Stimulated activated CD4-positive, alpha-beta T cell treated with anti-CD3 and anti-CD28 coated beads, Interleukin-12 subunit alpha, Interleukin-12 subunit beta, amount 100 ng/mL, for 48 hours (primary cell): ENCODE data around the gene ADAMTS17.

Source experiments
- DNase-seq, 3 donors: peaks; one replicate each; pipeline ENCODE4 v3.0.0-alpha.2; 2020; ENCODE audit warnings: low read depth in 2 of 3, low spot score in 1 of 3

Gene ADAMTS17

DNA sequence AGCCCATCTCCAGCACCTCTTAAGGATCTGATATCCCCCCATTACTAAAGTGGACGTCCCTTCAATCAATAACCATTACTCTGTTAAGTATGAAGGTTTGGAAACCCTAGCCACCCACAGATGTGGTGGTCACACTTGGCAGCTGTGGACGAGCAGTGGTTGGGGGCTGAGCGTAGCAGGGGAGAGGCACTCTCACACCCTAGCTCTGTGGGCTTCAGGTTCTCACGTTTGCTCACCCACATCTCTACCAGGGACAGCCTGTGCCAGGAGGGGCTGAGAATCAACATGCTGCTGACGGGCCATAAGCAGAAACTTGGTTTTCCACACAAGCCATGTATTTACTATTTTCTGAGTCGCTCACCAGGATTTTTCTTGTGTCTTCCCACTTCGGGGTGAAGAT lies 287.2 kb downstream of the ADAMTS17 start:
- DNase-seq: no peak

DNA sequence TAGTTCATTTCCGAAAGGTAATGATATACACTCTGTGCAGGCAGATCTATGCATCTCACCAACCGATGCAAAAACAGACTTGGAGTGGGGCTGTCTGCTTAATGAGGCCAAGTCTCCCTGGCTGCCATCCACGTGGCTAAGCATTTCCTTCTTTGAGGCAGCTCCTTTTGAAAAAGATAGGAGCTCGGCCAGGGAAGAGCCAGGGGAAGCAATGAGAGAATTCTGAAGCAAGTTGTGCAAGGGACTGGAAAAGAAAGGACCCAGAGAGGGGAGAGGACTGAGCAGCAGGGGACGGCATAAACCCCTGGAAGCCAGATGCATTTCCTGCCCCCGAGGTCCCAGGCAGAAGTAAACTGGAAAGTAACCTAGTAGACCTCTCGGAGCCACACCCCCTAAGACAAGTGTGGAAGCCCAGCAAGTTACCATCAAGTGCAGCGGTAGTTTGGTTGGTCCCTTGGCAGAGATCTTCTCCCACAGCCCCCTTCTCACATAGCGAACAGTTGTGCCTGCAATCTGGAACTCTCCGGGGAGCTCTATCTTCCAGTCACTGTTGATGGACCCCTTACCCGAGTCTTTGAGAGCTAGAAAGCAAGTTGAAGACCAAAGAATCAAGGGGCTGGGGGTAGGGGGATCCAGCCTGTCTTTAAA lies 288.2 kb downstream of the ADAMTS17 start:
- no peak for DNase-seq

DNA sequence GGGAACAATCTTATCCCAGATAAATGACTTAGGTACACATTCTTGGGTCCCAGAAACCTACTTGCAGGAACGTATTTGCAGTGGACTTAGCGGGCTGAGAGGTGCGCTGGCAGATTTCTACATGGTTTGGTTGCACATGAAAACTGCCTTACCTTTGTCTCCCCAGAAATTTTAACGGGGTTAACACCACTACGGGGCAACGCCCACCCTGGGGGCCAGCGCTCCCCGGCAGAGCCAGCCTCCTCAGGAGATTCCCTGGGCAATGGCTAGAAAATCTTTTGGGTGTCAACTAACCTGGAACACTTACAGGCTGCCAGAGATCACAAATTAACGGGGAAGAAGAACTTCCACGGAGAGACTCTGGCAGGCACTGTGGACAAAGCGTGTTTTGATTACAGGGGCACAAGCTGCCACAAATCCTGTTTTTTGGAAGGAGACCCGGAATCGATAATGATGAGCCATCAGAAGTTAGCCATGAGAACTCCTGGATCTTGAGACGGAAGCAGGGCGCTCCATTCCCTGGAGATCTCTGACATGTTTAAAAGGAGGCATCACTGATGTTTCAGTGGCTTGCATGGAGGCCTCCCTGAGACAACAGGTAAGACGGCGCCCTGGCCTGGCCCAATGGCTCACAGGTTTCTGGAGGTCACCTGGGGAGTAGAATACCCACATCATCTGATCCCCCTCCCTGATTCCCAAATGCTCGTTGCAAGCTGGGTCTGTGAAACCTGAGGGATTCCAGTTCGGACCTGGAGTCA lies 288.9 kb downstream of the ADAMTS17 start:
- no peak for DNase-seq

DNA sequence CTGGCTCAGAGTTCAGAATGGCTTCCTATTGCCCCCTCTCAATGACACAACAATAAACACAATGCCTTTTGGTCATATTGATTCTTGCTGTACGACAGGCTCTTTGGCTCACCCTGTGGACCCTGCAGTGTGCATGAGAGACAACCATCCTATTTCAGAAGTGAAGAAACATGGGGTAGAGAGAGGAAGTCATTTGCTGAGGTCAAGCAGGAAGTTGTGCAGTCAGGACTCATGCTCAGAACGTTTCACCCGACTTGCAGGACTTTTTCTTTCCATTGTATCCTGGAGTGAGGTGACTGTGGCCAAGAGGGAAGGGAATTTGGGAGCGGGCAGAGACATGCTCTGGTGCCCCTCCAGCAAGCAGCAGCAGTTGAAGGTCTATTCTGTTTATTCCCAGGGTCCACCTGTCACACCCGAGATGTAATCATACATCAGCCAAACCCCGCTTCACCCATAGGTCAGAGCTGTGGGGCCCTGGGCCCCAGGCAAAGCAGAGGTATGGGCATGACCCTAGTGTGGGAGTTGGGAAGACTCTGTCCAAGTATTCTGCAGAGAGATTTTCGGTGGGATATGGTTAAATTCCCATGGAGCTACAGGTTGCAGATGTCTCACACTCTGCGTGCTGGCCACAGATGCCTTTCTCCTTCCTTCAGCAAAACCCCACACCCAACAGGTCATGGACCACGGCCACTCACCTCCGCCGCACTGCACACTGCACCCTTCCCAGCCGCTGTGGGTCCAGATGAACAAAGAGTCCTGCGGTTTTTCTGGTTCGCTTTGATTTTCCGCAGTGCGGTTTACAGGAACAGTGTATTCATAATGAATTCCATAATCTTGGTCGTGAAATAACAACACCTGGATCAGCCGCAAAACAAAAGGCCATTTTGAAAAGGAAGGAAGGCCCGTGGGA lies 290.6 kb downstream of the ADAMTS17 start:
- no peak for DNase-seq

DNA sequence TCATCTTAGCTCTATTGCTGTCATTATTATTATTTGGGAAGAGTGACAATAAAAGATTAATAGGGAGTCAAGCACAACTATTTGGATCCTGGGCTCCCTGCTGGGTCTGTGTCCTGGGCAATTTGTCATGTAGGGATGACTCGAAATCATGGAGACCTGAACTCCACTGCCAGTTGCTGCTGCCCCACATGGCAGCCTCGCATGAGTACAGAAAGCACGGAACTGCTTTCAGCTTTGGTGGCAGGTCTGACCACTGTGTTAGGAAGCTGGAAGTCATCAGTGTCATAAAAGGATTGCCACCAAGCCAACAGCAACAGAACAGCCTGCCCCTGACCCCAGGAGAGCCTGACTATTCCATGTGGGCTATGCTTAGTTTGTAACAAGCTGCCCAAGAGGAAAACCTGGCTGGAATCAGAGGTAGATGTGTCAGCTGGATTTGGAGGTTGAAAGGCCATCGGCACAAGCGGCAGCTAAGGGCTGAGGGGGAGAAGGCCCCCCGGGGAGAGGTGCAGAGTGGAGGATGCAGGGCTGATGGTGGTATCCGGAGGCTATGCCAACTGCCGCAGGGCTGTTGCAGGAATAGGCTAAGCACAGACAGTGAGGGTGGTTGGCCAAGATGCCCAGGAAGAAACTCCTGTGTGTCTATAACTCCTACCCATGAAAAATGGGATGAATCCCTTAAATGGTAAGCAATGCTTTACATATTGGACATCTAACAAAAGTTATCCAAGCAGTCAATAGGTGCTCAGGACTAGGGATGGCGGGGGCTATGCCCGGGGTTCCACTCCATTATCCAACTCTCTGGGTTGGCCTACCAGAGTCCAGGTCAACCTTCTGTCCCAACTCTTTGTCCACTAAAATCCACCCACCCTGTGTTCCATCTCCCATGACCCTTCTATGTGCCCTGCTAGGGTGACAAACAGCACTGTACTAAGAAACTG lies 291.6 kb downstream of the ADAMTS17 start:
- no peak for DNase-seq

DNA sequence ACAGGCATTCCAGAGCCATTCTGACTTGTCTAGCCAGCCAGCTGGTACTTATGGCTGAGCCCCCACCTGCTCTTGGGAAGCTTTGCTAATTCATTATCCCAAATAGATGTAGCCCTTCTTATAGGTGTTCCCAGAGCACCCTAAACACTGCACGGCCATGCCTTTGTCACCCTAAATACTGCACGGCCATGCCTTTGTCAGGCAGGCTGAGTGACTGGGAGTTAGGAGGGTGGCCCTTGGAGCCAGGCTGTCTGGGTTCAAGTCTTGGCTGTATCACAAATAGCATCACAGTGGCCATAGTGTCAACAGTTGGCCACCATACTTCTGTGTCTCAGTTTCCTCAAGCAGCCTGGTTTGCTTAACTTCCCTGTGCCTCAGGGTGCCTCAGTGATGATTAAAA lies 292.3 kb downstream of the ADAMTS17 start:
- DNase-seq: no peak

DNA sequence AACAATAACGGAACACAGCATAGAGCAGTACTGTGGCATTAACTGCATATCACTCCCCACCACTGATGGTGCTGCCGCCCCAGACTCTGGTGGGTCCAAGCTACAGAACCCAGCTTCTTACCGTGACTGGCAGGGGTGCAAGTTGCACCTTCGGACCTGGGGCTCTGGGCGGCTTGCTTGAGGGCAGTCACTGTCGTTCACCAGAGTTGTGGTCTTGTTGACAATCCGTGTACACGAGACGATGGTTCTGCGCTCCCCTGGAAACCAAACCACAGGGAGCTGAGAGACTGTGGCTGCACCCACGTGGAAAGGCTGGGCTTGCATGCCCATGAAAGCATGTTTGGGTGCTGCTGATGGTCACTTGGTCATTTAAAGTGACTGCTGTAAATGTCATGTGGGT lies 293.0 kb downstream of the ADAMTS17 start:
- DNase-seq: no peak

DNA sequence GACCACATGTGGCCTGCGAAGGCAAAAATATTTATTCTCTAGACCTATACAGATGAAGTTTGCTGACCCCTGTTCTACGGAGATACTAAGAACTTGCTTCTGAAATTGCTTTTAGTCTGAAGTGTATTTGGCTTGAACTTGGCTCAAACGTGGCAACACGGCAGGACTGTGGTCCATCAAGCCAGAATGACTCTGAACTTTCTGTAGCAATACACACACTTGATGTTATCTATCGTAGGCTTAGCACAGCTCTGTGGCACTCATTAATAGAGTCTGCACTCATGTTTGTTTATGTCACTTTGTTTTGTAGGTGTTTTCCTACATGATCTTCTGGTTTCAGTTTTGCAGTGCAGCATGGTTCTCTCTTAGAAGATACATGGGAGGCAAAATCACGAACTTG lies 298.1 kb downstream of the ADAMTS17 start:
- DNase-seq: no peak

DNA sequence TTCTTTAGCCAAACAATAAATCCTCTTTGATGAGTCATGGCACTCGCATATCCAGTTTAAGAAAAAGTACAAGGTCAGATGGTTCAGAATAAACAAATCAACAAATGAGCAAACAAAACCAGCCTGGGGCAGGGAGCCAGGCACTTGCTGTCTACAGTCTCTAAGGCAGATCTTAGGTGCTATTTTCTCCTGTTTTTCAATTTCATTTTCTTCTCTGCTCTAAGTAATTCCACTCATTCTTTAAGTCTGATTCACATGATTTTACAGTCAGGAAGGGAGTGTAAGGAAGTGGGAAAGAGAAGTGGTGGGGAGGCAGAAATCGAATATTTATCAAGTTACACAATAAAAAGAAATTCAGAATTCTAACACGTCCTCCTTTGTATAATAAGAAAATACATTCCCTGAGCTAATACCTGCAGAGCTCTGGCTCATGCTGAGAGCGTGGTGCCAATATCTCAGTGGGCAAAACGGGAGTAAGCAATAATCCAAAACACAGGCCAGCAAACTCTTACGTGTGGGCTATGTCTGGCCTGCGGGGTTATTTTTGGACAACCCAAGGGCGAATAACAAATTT lies 298.6 kb downstream of the ADAMTS17 start:
- DNase-seq: no peak

DNA sequence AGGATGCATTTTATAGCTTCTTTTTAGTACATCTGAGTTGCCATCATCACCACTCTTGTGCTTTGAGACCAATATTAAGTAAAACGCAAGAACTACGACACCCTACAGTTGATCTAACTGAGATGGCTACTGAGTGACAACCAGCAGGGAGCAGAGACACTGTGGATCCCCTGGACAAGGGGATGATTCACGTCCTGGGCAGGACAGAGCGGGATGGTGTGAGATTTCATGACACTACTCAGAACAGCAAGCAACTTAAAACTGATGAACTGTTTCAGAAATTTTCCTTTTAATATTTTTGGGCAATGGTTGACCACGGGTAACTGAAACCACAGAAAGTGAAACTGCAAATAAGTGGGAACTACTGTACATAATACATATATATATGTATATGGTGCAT lies 299.2 kb downstream of the ADAMTS17 start:
- DNase-seq: no peak

DNA sequence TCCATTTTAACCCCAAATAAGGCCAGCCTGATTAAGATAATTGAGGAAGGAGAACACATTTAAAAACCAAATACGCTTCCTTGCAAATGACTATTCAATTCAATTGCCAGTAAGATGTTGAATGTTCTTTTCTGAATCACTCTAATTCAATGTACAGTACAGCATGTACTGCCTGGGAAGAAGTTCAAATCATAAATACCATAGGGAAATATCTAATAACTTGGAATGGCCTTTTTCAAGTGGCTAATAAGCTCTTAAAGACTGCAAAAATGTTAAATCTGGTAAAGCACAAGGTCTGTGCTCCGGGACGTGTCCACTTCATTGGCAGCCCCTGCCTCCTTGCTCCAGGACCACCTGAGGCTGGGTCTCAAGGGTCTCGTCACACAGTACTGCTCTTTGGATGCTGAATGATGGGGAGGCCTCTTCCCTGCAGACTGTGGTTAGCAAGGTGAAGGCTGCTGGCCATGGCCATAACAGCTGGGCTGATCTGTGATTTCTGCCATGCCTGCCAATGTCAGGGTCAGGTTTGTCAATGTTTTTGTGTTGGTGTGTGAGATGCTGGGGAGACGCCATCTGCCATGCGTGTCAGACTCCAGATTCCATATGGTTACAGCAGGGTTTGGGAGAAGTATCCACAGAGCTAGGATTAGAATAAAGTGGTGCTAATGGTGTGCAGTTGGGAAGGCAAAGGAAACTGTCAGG lies 300.5 kb downstream of the ADAMTS17 start:
- no peak for DNase-seq

DNA sequence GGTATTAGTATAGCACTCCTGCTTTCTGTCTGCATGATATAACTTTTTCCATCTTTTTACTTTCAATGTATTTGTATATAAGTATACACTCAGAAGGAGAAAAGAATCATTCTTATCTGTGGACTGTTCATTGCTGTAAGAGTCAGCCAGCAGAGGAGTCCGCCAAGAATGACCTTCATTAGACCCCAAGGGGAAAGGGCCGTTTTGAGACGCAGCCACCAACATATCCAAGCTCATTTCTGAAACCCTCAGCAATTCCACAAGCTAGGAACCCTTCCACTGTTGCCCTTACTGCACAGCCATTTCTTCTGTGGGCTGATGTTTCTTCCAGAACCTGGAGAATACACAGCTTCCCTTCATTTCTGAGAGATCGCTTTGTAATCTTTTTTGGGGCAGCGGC lies 301.8 kb downstream of the ADAMTS17 start:
- no peak for DNase-seq

DNA sequence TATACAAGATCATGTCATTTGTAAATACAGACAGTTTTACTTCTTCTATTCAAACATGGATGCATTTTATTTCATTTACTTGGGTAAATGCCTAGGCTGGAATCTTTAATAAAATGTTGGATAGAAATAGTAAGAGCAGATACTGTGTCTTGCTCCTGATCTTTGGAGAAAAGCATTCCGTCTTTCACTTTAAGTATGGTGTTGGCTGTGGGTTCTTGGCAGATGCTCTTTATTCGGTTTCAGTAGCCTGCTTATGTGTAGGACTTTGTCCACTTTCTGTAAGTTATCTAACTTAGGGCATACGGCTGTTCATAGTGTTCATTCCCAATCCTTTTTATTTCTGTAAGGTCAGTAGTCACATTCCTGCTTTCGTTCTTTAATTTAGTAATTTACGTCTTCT lies 303.0 kb downstream of the ADAMTS17 start:
- DNase-seq: no peak

DNA sequence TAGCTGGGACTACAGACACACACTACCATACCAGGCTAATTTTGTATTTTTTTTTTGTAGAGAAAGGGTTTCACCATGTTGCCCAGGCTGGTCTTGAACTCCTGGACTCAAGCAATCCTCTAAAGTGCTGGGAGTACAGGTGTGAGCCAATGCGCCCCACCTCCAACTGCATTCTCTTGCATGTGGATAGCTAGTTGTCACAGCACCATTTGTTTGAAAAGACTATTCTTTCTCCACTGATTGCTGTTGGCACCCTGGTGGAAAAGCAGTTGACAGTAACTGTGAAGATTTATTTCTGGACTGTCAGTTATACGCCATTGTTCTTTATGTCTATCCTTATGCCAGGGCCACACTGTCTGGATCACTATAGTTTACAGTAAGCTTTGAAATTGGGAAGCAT lies 303.9 kb downstream of the ADAMTS17 start:
- no peak for DNase-seq

DNA sequence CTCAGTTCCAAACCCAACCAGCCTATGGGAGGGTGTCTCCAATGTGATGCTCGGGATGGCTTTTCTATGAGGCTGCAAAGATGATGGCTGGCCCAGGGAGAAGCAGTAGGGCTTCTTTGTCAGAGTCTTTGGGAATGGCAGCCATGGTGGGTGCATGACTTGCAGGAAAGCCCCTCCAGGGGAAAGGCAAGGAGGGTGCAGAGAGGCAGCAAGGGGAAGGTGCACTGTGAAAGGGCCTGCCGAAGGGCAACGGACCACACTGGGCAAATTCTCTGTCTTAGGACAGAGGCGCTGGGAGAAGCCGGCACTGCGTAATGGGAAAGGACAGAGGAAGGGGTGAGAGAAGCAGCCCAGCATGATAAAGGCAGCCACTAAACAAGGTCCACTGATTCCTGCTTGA lies 305.8 kb downstream of the ADAMTS17 start:
- DNase-seq: no peak

DNA sequence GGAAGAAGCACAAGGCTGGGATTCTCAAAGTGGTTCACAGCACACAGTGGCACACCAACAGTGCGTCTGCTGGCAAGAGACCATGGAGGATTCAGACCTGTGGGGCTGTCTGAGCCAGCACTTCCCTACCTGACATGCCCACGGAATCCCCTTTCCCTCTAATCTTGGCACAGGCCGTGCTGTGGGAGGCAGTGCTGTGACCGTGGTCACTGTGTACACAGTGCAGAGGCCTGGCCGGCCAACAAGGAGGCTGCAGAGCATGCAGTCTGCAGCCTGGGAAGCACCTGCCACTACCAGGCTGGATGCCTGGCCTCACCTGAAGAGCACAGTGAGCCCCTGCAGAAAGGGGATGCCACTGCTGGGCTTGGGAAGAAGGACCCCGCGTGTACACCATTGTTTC lies 307.6 kb downstream of the ADAMTS17 start:
- no peak for DNase-seq

DNA sequence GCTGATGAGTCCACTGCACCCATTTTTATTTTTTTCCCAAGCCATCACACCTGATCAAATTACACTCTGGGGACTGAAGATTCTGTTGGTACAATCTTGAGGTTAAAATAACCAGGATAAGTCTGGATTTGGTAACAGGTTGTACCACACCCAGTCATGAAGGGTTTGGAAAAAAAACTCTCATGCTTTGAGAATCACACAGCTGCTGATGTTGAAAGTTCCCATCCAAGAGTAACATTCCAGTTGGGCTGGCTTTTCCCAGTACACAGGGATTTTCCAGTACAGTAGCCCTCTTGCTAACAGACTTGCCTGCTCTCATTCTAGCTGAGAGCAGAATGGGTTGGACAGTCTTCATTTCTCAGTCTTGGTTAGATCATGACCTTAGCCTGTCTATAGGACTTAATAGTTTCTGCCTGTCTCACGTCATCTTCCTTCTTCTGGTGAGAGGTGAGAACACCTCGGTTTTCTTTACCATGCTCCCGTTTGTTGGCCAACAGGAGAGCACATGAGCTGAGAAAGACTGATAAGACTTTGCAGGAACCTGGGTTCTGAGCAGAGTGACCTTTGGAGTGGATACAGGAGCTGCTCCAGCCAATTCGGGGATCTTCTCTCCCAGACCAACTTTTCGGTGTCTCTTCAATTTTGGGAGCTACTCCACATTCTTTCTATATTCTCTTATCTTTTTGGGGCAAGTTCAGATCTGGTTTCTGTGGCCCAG lies 308.5 kb downstream of the ADAMTS17 start:
- no peak for DNase-seq

DNA sequence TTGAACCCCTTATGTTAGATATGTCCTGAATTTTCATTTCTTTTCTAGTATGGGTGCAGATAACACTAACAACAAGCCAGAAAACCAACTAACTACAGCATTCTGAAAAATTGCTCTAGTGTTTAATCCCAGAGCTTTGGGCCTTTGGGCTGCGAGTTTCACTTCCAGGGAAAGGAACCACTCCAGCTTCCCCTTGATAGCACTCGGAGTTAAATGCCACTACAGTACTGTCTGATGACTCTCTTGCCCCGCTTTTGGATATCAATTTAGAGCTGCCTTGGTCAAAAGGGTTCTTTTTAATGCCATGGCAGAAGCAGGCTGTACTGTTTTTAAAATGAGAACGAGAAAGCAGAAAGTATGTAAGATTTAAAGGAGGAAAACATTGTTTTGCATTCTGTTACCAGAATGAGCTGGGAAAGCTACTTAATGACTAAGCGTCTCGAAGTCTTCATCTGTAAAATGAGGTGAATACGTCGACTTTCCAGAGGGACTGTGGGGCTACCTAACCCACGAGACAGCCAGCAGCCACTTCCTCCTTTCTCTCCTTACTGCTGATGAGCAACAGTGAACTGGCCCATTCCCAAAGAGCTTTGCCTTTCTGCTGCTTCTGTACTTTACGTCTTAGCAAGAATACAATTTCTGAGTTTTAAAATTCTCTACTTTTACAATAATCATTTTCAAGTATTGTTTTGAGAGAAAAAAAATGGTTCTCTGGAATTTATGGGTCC lies 309.3 kb downstream of the ADAMTS17 start:
- DNase-seq: no peak
